GM18870 (cell line): ENCODE measurements around the gene ANKRD29.
A peak's percentile ranks its signal among the peaks of the same experiment; 100 is the strongest.

ENCODE experiments used
- ATAC-seq: cut with Tn5 transposase; IDR thresholded peaks from one replicate; pipeline ENCODE4 v1.9.1; 2021; ENCODE audit warnings: moderate library complexity; ENCODE audit not compliant: unreplicated experiment

The ANKRD29 gene

GRCh38 chr18:23684515-23685197 lies 21.9 kb upstream of the ANKRD29 start:
- ATAC-seq: no peak

- ATAC-seq: no peak
These were observed 21.0 kb upstream of the ANKRD29 start for GRCh38 chr18:23683671-23684070.

GRCh38 chr18:23683155-23683554 lies 20.4 kb upstream of the ANKRD29 start:
- no peak for ATAC-seq

- ATAC-seq: peak; percentile 70
These were observed 19.8 kb upstream of the ANKRD29 start for GRCh38 chr18:23682472-23682871.

GRCh38 chr18:23682045-23682444 lies 19.3 kb upstream of the ANKRD29 start:
- peak; percentile 15 for ATAC-seq

- ATAC-seq: no peak
These were observed 13.2 kb upstream of the ANKRD29 start for GRCh38 chr18:23675896-23676295.

- no peak for ATAC-seq
These were observed 12.5 kb upstream of the ANKRD29 start for GRCh38 chr18:23675236-23675635.

- no peak for ATAC-seq
These were observed 11.0 kb upstream of the ANKRD29 start for GRCh38 chr18:23673725-23674124.

- ATAC-seq: no peak
These were observed 8.9 kb upstream of the ANKRD29 start for GRCh38 chr18:23671564-23671963.

- no peak for ATAC-seq
These were observed 7.2 kb upstream of the ANKRD29 start for GRCh38 chr18:23669804-23670405.

GRCh38 chr18:23669202-23669766 lies 6.6 kb upstream of the ANKRD29 start:
- ATAC-seq: no peak

- ATAC-seq: no peak
These were observed 6.0 kb upstream of the ANKRD29 start for GRCh38 chr18:23668731-23669130.

- ATAC-seq: no peak
These were observed 4.4 kb upstream of the ANKRD29 start for GRCh38 chr18:23667114-23667513.

GRCh38 chr18:23664674-23665073 lies 2.0 kb upstream of the ANKRD29 start:
- ATAC-seq: no peak

- no peak for ATAC-seq
These were observed 889 bp downstream of the ANKRD29 start for GRCh38 chr18:23661735-23662308.

GRCh38 chr18:23658285-23658684 lies 4.4 kb downstream of the ANKRD29 start:
- ATAC-seq: no peak

- ATAC-seq: no peak
These were observed 10.5 kb downstream of the ANKRD29 start for GRCh38 chr18:23652232-23652631.

GRCh38 chr18:23650968-23651927 lies 11.5 kb downstream of the ANKRD29 start:
- no peak for ATAC-seq

- ATAC-seq: no peak
These were observed 13.6 kb downstream of the ANKRD29 start for GRCh38 chr18:23648940-23649607.

GRCh38 chr18:23648456-23648855 lies 14.3 kb downstream of the ANKRD29 start:
- ATAC-seq: no peak
